GM06990 (cell line): ENCODE data around the gene WDR86.

Experiments used
- DNase-seq: peaks from one replicate; pipeline ENCODE4 v3.0.0-alpha.2; 2011; ENCODE audit not compliant: insufficient read length; ENCODE audit errors: extremely low read depth
- H3K27me3 ChIP-seq: replicated peaks from 2 replicates; pipeline ENCODE4 v1.6.0; 2011; ENCODE audit warnings: low read length; ENCODE audit not compliant: control insufficient read depth, insufficient read depth
- H3K36me3 ChIP-seq: 2 replicates; pipeline ENCODE4 v1.5.1; 2011; ENCODE audit warnings: low read length; ENCODE audit not compliant: control insufficient read depth, insufficient read depth
- H3K4me3 ChIP-seq: replicated peaks from 2 replicates; pipeline ENCODE4 v1.5.1; 2011; ENCODE audit warnings: low read depth, mild to moderate bottlenecking, control low read depth, low read length
- CTCF ChIP-seq: IDR thresholded peaks from 2 replicates; pipeline ENCODE4 v1.5.1; 2011; ENCODE audit warnings: low read length, control low read depth, mild to moderate bottlenecking, inconsistent platforms; ENCODE audit not compliant: insufficient read depth, poor library complexity, severe bottlenecking

WDR86 gene

GRCh38 chr7:151351967-151352366 is 57.9 kb downstream of the WDR86 start:
- Histone ChIP-seq H3K36me3 (peaks cover 14% of the 10 kb centered on the region), H3K27me3 (no peaks in the 10 kb centered on the region), H3K4me3 (no peak overlapping the region)
- DNase-seq, result peak; percentile 57
- TF ChIP-seq CTCF, result no peak

- H3K36me3 ChIP-seq, result peaks cover 14% of the 10 kb centered on the region
- H3K4me3 ChIP-seq, result no peak overlapping the region; the same call in 1 of the 2 replicates
Observed at GRCh38 chr7:151351027-151351426, 58.8 kb downstream of the WDR86 start.

GRCh38 chr7:151349507-151349853 is 60.4 kb downstream of the WDR86 start:
- no peaks in the 10 kb centered on the region for H3K27me3 ChIP-seq
- no peak for TF ChIP-seq CTCF
- peak overlapping the region; percentile 50 for H3K4me3 ChIP-seq
- H3K36me3 ChIP-seq, result peaks cover 12% of the 10 kb centered on the region
- DNase-seq, result peak; percentile 59

More at GRCh38 chr7:151351027-151351426, 58.8 kb downstream of the WDR86 start:
- TF ChIP-seq CTCF, result peak; percentile 85
- DNase-seq, result peak; percentile 65
- H3K27me3 ChIP-seq, result no peaks in the 10 kb centered on the region

GRCh38 chr7:151348970-151349369 is 60.9 kb downstream of the WDR86 start:
- no peak for TF ChIP-seq CTCF
- H3K4me3 ChIP-seq, result no peak overlapping the region
- peaks cover 12% of the 10 kb centered on the region for H3K36me3 ChIP-seq
- no peaks in the 10 kb centered on the region for H3K27me3 ChIP-seq
- DNase-seq, result peak; percentile 16

- no peak for TF ChIP-seq CTCF
- no peak for DNase-seq
- no peaks in the 10 kb centered on the region for H3K27me3 ChIP-seq
- H3K4me3 ChIP-seq, result no peak overlapping the region
- H3K36me3 ChIP-seq, result peaks cover 6% of the 10 kb centered on the region
Observed at GRCh38 chr7:151347200-151347599, 62.6 kb downstream of the WDR86 start.

GRCh38 chr7:151346470-151346769 is 63.4 kb downstream of the WDR86 start:
- peaks cover 6% of the 10 kb centered on the region for H3K36me3 ChIP-seq
- no peaks in the 10 kb centered on the region for H3K27me3 ChIP-seq
- no peak for DNase-seq
- H3K4me3 ChIP-seq, result no peak overlapping the region
- TF ChIP-seq CTCF, result no peak
